IMR-90 (cell line): ENCODE results near the gene LOXL3.

Experiments used
- BHLHE40 ChIP-seq: fragments of 150-350 bp; IDR thresholded peaks from 2 replicates; pipeline ENCODE4 v1.6.1; 2016; ENCODE audit warnings: mild to moderate bottlenecking, low read depth, low read length
- CEBPB ChIP-seq: IDR thresholded peaks from 2 replicates; pipeline ENCODE4 v1.6.1; 2012; ENCODE audit warnings: low read depth, low read length, improper control_type of control experiment
- CTCF ChIP-seq: conservative IDR thresholded peaks from 2 replicates; pipeline ENCODE4 v1.5.1; 2012; ENCODE audit warnings: mild to moderate bottlenecking, low read depth, low read length, improper control_type of control experiment
- NFE2L2 ChIP-seq: fragments of 150-350 bp; IDR thresholded peaks from 2 replicates; pipeline ENCODE4 v1.6.1; 2016; ENCODE audit warnings: low read depth, mild to moderate bottlenecking, low read length

GRCh38 chr2:74597410-74597809 lies 43.7 kb upstream of the LOXL3 start:
- TF ChIP-seq CTCF (no peak), NFE2L2 (no peak), CEBPB (no peak), BHLHE40 (no peak)
